ENCODE measurements around the gene TAF1A. TPM values are rescaled to one million over a fixed set of nuclear protein-coding genes. Genes with fewer than 3 reads are reported as not detected.

TAF1A gene
- polyA plus RNA-seq, 3 donors from 2014 or later, result 0.98 to 8.3 (median 3.4) TPM

Other genes starting within 250 kb of the TAF1A start
- not detected for gene HHIPL2, start 41.8 kb downstream of the TAF1A start, polyA plus RNA-seq
- gene MIA3, start 28.2 kb upstream of the TAF1A start, polyA plus RNA-seq, result 10 to 100 TPM; 24.5 to 61.6 (median 50.8) TPM
- gene AIDA, start 122.6 kb upstream of the TAF1A start, polyA plus RNA-seq, result 10 to 100 TPM; 16.7 to 22.0 (median 21.2) TPM
- gene BROX, start 122.6 kb upstream of the TAF1A start, polyA plus RNA-seq, result 10 to 100 TPM; 17.5 to 26.5 (median 22.1) TPM
- gene FAM177B, start 147.3 kb upstream of the TAF1A start, polyA plus RNA-seq, result not detected
- gene DISP1, start 225.1 kb upstream of the TAF1A start, polyA plus RNA-seq, result 1 to 10 TPM; 2.5 to 5.1 (median 2.8) TPM